ENCODE results near the gene SPATA2L. TPM values are rescaled to one million over a fixed set of nuclear protein-coding genes. Genes with fewer than 3 reads are reported as not detected.

Gene SPATA2L
- total and polyA plus RNA-seq, 2 of the 13 experiments (the other 11 are each of a cell fraction or from before 2014, with no cell fraction given): 9.1 to 20.7 TPM

DNA sequence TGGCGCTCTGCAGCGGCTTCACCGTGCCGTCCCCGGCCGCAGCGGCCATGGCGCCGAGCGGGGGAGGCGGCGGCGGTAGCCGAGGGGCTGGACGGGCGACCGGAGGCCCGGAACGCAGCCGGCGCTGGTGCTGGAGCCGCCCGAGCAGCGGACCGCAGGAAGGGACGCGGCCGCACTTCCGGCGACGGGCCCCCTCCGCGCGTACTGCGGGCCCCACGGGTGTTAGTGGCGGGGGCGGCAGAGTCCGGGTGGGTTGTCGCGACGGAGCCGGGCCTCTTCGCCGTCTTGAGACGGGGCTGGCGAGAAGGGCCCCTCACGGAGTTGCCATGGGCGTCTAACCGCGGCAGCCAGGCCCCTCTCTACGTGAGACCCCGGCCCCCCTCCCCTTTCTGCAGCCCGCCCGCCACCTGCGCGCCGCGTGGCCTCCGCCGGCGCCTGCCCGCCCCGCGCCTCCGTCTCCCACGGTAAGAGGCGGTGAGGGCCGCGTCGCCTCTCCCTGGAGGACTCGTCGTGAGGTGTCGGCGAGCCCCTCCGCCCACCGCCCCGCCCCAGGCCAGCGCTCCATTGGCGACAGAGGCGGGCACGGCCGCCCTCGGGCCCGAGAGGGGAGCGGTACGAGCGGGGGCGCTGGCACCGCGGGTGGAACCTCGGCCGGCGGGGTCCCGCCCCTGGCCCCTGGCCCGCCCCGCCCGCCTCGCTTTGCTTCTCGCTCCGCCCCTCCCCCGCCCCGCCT is 19.5 kb upstream of the SPATA2L start, which contains the start of the genes VPS9D1 and ZNF276 (continued):
- TF ChIP-seq, protein P1, sequence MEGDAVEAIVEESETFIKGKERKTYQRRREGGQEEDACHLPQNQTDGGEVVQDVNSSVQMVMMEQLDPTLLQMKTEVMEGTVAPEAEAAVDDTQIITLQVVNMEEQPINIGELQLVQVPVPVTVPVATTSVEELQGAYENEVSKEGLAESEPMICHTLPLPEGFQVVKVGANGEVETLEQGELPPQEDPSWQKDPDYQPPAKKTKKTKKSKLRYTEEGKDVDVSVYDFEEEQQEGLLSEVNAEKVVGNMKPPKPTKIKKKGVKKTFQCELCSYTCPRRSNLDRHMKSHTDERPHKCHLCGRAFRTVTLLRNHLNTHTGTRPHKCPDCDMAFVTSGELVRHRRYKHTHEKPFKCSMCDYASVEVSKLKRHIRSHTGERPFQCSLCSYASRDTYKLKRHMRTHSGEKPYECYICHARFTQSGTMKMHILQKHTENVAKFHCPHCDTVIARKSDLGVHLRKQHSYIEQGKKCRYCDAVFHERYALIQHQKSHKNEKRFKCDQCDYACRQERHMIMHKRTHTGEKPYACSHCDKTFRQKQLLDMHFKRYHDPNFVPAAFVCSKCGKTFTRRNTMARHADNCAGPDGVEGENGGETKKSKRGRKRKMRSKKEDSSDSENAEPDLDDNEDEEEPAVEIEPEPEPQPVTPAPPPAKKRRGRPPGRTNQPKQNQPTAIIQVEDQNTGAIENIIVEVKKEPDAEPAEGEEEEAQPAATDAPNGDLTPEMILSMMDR (CRISPR knock-in tag; IDR thresholded peaks at IDR 0.05): peak; percentile 30; the same call in 1 of the 2 replicates
- TF ChIP-seq MIER2 (CRISPR knock-in tag; IDR thresholded peaks at IDR 0.05): no peak
- no peak for TF ChIP-seq NFRKB (IDR thresholded peaks at IDR 0.05)
- TF ChIP-seq CHD2 (IDR thresholded peaks at IDR 0.05; ENCODE audit: low read depth, low read length): peak; percentile 66
- TF ChIP-seq ZNF160 (CRISPR knock-in tag; IDR thresholded peaks at IDR 0.05): no peak; the same call in 1 of the 2 replicates
- TF ChIP-seq ADNP (CRISPR knock-in tag; IDR thresholded peaks at IDR 0.05): peak; percentile 9; the same call in 1 of the 2 replicates
- TF ChIP-seq, protein P2, sequence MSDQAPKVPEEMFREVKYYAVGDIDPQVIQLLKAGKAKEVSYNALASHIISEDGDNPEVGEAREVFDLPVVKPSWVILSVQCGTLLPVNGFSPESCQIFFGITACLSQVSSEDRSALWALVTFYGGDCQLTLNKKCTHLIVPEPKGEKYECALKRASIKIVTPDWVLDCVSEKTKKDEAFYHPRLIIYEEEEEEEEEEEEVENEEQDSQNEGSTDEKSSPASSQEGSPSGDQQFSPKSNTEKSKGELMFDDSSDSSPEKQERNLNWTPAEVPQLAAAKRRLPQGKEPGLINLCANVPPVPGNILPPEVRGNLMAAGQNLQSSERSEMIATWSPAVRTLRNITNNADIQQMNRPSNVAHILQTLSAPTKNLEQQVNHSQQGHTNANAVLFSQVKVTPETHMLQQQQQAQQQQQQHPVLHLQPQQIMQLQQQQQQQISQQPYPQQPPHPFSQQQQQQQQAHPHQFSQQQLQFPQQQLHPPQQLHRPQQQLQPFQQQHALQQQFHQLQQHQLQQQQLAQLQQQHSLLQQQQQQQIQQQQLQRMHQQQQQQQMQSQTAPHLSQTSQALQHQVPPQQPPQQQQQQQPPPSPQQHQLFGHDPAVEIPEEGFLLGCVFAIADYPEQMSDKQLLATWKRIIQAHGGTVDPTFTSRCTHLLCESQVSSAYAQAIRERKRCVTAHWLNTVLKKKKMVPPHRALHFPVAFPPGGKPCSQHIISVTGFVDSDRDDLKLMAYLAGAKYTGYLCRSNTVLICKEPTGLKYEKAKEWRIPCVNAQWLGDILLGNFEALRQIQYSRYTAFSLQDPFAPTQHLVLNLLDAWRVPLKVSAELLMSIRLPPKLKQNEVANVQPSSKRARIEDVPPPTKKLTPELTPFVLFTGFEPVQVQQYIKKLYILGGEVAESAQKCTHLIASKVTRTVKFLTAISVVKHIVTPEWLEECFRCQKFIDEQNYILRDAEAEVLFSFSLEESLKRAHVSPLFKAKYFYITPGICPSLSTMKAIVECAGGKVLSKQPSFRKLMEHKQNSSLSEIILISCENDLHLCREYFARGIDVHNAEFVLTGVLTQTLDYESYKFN (CRISPR knock-in tag; conservative IDR thresholded peaks at IDR 0.05): peak; percentile 26; the same call in 1 of the 2 replicates
- TF ChIP-seq, protein P3, sequence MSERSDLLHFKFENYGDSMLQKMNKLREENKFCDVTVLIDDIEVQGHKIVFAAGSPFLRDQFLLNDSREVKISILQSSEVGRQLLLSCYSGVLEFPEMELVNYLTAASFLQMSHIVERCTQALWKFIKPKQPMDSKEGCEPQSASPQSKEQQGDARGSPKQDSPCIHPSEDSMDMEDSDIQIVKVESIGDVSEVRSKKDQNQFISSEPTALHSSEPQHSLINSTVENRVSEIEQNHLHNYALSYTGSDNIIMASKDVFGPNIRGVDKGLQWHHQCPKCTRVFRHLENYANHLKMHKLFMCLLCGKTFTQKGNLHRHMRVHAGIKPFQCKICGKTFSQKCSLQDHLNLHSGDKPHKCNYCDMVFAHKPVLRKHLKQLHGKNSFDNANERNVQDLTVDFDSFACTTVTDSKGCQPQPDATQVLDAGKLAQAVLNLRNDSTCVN (CRISPR knock-in tag; IDR thresholded peaks at IDR 0.05; ENCODE audit: borderline replicate concordance): peak; percentile 72; the same call in 1 of the 2 replicates
- no peak for TF ChIP-seq NR3C1 (CRISPR knock-in tag; IDR thresholded peaks at IDR 0.05)
- TF ChIP-seq MATR3 (CRISPR knock-in tag; IDR thresholded peaks at IDR 0.05): peak; percentile 48; the same call in 1 of the 2 replicates
- 0 out of 2 replicates have a peak, but pooled peaks have one; percentile 10 for TF ChIP-seq HMG20A (CRISPR knock-in tag; IDR thresholded peaks at IDR 0.05; ENCODE audit: borderline replicate concordance)
- no peak for TF ChIP-seq ZNF260 (CRISPR knock-in tag; IDR thresholded peaks at IDR 0.05; ENCODE audit: borderline replicate concordance, low read depth)
- TF ChIP-seq ZNF891 (CRISPR knock-in tag; IDR thresholded peaks at IDR 0.05): no peak
- peak; percentile 100 for TF ChIP-seq GABPA (IDR thresholded peaks at IDR 0.05; ENCODE audit: low read depth, low read length)
- TF ChIP-seq GABPA (CRISPR knock-in tag; IDR thresholded peaks at IDR 0.05; ENCODE audit: low read depth): peak; percentile 90
- peak; percentile 92 for TF ChIP-seq PHF20 (CRISPR knock-in tag; IDR thresholded peaks at IDR 0.05)
- TF ChIP-seq, protein P4, sequence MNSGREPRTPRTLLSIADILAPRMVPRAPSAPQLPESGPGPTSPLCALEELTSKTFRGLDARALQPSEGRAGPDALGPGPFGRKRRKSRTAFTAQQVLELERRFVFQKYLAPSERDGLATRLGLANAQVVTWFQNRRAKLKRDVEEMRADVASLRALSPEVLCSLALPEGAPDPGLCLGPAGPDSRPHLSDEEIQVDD (CRISPR knock-in tag; IDR thresholded peaks at IDR 0.05; ENCODE audit: borderline replicate concordance): 0 out of 2 replicates have a peak, but pooled peaks have one; percentile 23
- TF ChIP-seq, protein P5, sequence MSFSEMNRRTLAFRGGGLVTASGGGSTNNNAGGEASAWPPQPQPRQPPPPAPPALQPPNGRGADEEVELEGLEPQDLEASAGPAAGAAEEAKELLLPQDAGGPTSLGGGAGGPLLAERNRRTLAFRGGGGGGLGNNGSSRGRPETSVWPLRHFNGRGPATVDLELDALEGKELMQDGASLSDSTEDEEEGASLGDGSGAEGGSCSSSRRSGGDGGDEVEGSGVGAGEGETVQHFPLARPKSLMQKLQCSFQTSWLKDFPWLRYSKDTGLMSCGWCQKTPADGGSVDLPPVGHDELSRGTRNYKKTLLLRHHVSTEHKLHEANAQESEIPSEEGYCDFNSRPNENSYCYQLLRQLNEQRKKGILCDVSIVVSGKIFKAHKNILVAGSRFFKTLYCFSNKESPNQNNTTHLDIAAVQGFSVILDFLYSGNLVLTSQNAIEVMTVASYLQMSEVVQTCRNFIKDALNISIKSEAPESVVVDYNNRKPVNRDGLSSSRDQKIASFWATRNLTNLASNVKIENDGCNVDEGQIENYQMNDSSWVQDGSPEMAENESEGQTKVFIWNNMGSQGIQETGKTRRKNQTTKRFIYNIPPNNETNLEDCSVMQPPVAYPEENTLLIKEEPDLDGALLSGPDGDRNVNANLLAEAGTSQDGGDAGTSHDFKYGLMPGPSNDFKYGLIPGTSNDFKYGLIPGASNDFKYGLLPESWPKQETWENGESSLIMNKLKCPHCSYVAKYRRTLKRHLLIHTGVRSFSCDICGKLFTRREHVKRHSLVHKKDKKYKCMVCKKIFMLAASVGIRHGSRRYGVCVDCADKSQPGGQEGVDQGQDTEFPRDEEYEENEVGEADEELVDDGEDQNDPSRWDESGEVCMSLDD (CRISPR knock-in tag; IDR thresholded peaks at IDR 0.05; ENCODE audit: borderline replicate concordance): no peak; the same call in 1 of the 2 replicates
- peak; percentile 45; the same call in 1 of the 2 replicates for TF ChIP-seq ZMYM4 (CRISPR knock-in tag; IDR thresholded peaks at IDR 0.05)
